Measurements from ENCODE around the gene RIPK4.
A peak's percentile ranks its signal among the peaks of the same experiment; 100 is the strongest.

RIPK4 gene

GRCh38 chr21:41768437-41769042 is 1.7 kb upstream of the RIPK4 start:
- peak; percentile 61 for DNase-seq

- DNase-seq = peak; percentile 45
Measured at GRCh38 chr21:41767606-41768436, 969 bp upstream of the RIPK4 start.

- no peak for DNase-seq
Measured at GRCh38 chr21:41765973-41766882, 624 bp downstream of the RIPK4 start.

DNA sequence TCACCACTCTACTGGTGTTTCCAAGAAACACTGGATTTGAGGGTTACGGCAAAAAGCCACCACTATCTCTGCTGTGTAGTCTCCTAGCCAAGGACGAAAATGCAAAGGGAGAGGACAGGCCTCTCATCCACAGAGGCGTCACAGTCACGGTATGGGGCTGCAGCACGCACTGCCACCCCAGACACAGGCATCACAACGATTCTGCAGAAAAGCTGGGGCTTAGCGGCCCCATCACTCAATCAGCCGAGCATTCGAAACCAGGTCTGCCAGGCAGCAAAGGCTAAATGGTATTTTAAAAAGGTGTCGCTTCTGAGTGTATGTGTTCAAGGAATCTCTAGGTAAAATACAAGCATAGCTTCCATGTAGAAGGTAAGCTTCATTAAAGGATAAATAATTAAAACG is 1.4 kb downstream of the RIPK4 start:
- no peak for DNase-seq

- no peak for DNase-seq
Measured at GRCh38 chr21:41764558-41765419, 2.1 kb downstream of the RIPK4 start.

GRCh38 chr21:41763996-41764395 is 2.9 kb downstream of the RIPK4 start:
- DNase-seq = no peak

GRCh38 chr21:41763398-41763931 is 3.4 kb downstream of the RIPK4 start:
- DNase-seq = peak; percentile 90

GRCh38 chr21:41762753-41763152 is 4.1 kb downstream of the RIPK4 start:
- no peak for DNase-seq

- peak; percentile 11 for DNase-seq
Measured at GRCh38 chr21:41761934-41762635, 4.8 kb downstream of the RIPK4 start.

DNA sequence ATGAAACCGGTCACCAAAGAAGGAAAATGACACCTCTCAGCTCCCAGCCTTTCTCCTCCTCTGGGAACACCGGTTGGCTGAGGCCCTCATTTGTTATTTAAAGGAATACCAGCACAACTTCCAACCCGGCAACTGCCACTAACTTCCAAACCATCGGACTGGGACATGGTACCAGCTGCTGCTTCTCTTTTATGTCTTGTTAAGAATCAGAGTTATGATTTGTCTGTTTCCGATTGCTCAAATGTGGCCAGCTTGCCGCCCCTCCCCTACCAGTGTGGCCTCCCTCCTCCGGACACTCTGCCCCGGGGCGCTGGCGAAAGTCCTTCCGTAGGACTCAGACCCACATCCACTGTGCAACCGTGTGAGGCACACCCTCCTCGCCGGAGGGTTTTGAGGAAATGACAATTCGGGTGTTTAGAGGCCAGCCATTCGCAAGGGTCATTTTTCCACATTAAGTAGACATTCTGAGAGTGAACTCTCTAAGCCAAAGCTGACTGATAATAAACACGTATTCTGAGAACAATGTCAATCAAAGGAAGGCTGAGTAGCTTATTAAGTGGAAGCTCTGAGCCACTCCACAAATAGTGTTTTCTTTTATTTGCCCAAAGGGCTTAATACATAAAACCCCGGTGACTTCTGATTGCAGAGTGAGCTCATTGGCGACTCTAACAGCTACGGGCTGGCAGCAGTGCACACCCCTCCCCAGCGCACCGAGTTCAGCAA is 5.5 kb downstream of the RIPK4 start:
- DNase-seq = no peak

DNA sequence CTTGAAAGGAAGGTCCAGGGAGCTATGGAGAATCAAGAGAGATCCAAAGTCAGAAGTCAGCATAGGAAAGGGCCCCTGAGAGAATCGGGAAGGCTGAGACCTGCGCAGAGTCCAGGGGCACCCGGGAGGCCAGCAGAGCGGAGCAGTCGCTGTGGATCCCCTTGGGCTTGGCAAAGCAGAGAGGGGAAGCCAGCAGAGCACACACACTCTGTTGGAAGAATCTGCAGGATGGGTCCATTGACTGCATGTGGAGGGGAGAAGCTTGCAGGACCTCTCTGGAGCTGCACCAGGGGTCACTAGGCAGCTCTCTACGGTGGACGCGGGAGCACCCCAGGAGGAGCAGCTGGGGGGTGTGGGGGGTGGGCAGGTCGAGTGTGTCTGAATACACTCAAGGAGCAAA is 6.4 kb downstream of the RIPK4 start:
- DNase-seq = no peak

DNA sequence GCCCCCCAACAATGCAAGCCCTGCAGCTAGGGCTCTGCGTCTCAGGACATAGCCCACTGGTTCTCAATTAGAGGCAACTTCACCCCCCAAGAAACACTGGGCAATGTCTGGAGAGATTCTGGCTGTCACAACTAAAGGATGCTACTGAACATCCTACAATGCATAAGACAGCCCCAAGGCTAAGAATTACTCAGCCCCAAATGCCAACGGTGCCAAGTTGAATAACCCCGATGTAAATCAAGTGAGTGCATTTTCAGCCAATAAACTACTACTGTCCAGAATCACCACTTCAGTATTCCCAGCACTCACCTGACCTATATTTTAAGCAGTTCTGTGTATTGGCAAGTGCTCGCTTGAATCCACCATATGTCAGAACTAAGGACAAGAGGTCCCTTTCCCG is 6.9 kb downstream of the RIPK4 start:
- no peak for DNase-seq

DNA sequence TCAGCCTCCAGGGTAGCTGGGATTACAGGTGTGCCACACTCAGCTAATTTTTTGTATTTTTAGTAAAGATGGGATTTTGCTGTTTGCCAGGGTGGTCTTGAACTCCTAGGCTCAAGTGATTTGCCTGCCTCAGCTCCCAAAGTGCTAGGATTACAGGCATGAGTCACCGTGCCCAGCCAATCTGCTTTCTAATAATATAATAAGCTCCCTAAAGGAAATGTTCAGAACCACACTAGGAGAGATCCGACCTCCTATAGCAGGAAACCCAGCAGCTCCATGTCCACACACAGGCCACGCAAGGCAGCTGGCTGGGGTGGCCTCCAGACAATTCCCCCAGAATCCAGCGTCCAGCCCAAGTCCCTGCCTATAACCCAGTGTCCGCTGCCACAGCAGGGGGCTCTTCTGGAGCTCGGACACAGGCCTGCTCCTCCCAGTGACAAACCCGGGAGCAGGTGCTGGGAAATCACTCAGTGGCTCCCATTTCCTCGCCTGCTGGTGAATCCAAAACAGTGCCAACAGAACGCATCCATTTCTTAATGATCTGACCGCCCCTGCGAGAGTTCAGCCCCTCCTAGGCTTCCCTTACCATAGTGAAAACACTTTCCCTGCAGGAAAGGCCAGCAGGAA is 7.5 kb downstream of the RIPK4 start:
- no peak for DNase-seq

DNA sequence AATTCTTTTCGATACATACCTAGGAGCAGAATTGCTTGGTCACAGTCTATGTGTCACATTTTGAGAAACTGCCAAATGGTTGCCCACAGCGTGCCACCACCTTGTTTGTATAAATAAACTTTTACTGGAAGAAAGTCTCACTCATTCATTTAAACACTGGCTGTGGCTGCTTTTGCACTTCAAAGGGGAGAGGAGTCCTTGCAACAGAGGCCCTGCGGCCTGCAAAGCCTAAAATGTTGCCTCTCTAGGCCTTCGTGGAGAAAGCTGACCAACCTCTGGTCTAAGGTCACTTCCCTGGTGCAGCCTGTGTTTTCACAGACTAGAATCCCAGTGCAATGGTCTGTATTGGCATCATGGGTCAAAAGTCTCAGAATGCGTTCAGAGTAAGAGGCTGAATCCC is 8.3 kb downstream of the RIPK4 start:
- no peak for DNase-seq

- no peak for DNase-seq
Measured at GRCh38 chr21:41755934-41756773, 10.7 kb downstream of the RIPK4 start.

DNA sequence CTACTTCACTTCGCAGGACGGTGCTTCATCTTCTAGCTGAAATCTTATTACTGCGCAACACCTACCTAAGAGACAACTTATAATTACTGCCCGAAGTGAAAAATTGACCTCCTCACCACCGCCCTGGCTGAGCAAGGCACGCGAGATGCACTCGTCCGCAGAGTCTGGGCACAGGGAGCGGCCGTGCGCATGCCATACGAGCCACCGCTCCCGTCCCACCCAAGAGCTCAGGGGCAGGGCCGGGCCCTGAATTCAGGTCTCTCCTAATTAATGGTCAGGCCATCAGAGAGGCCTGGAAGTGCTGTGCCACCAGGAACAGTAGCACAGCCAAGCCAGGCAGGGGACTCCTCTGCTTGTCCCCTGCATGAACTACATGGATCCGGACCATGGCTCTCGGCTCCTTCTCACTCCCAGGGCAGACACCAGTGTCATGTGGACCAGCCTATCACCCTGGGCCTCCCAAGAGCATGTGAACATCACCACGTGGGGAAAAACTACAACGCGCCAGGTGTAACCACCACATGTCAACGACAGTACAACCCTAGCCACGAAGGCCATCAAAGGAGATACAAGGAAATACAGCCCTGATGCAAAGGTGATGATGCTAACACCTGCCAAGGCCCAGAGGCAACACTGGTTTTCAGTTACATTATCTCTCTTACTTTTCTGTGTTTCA is 11.5 kb downstream of the RIPK4 start:
- no peak for DNase-seq

DNA sequence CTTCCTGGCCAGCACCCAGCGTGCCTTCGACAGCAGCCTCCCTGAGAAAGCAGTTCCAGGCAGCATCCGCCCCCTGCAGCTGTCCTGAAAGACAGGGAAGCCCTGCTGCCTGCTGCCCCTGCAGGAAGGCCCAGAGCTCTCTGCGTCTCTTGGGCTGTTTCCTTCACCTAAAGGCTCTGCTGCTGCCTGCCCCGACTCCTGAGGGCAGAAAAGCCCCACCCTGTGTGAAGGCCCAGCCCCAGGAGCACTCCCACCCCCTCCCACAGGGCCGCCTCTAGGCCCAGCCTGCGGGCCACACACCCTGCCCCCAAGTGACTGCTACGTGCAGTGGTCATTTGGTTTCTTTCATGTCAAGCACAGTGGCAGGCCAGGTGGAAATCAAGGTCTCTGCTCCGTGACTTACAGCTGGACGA is 12.4 kb downstream of the RIPK4 start:
- no peak for DNase-seq

- DNase-seq = no peak
Measured at GRCh38 chr21:41753006-41753898, 13.6 kb downstream of the RIPK4 start.
